Activated naive CD8-positive, alpha-beta T cell (primary cell): ENCODE results near the gene RGMA.
A peak's percentile ranks its signal among the peaks of the same experiment; 100 is the strongest.

Source experiments
- H3K27ac Mint-ChIP-seq: one replicate; pipeline ENCODE4 v1.8.0; 2021; ENCODE audit warnings: mixed read lengths
- H3K27me3 Mint-ChIP-seq: one replicate; pipeline ENCODE4 v1.8.0; 2021; ENCODE audit warnings: mixed read lengths
- H3K36me3 Mint-ChIP-seq: one replicate; pipeline ENCODE4 v1.8.0; 2021; ENCODE audit warnings: mixed read lengths
- H3K4me1 Mint-ChIP-seq: one replicate; pipeline ENCODE4 v1.8.0; 2021; ENCODE audit warnings: low read depth, mixed read lengths
- H3K4me3 Mint-ChIP-seq: one replicate; pipeline ENCODE4 v1.8.0; 2021; ENCODE audit warnings: mild to moderate bottlenecking, mixed read lengths
- H3K9me3 Mint-ChIP-seq: one replicate; pipeline ENCODE4 v1.8.0; 2021; ENCODE audit warnings: low read depth, mixed read lengths

Gene RGMA

GRCh38 chr15:93017526-93017925 is 71.5 kb downstream of the RGMA start:
- Mint-ChIP-seq H3K36me3 (peaks cover 27% of the 10 kb centered on the region), H3K4me3 (no peak overlapping the region), H3K9me3 (no peaks in the 10 kb centered on the region), H3K27me3 (no peaks in the 10 kb centered on the region), H3K27ac (peak overlapping the region; percentile 96), H3K4me1 (peaks cover 56% of the 10 kb centered on the region)

- no peak overlapping the region for H3K4me3 Mint-ChIP-seq
- no peaks in the 10 kb centered on the region for H3K9me3 Mint-ChIP-seq
- peak overlapping the region; percentile 66 for H3K27ac Mint-ChIP-seq
- peaks cover 9% of the 10 kb centered on the region for H3K36me3 Mint-ChIP-seq
- no peaks in the 10 kb centered on the region for H3K27me3 Mint-ChIP-seq
- peaks cover 11% of the 10 kb centered on the region for H3K4me1 Mint-ChIP-seq
These were observed 76.2 kb downstream of the RGMA start for GRCh38 chr15:93012786-93013185.

- no peaks in the 10 kb centered on the region for H3K27me3 Mint-ChIP-seq
- no peak overlapping the region for H3K4me3 Mint-ChIP-seq
- no peaks in the 10 kb centered on the region for H3K4me1 Mint-ChIP-seq
- peak overlapping the region; percentile 94 for H3K27ac Mint-ChIP-seq
- H3K9me3 Mint-ChIP-seq: no peaks in the 10 kb centered on the region
- peaks cover 9% of the 10 kb centered on the region for H3K36me3 Mint-ChIP-seq
These were observed 81.0 kb downstream of the RGMA start for GRCh38 chr15:93007994-93008393.

GRCh38 chr15:93005133-93005532 is 83.9 kb downstream of the RGMA start:
- H3K4me1 Mint-ChIP-seq: peaks cover 4% of the 10 kb centered on the region
- no peaks in the 10 kb centered on the region for H3K9me3 Mint-ChIP-seq
- H3K36me3 Mint-ChIP-seq: peaks cover 17% of the 10 kb centered on the region
- H3K27me3 Mint-ChIP-seq: no peaks in the 10 kb centered on the region
- H3K27ac Mint-ChIP-seq: peak overlapping the region; percentile 74
- no peak overlapping the region for H3K4me3 Mint-ChIP-seq

GRCh38 chr15:93001881-93002280 is 87.1 kb downstream of the RGMA start:
- H3K27ac Mint-ChIP-seq: peak overlapping the region; percentile 81
- H3K27me3 Mint-ChIP-seq: no peaks in the 10 kb centered on the region
- H3K4me3 Mint-ChIP-seq: no peak overlapping the region
- peaks cover 21% of the 10 kb centered on the region for H3K36me3 Mint-ChIP-seq
- H3K9me3 Mint-ChIP-seq: no peaks in the 10 kb centered on the region
- peaks cover 20% of the 10 kb centered on the region for H3K4me1 Mint-ChIP-seq

- Mint-ChIP-seq H3K9me3 (no peaks in the 10 kb centered on the region), H3K27ac (peak overlapping the region; percentile 64)
These were observed 87.9 kb downstream of the RGMA start for GRCh38 chr15:93001156-93001555.

GRCh38 chr15:92997821-92998220 is 91.2 kb downstream of the RGMA start:
- H3K4me1 Mint-ChIP-seq: peaks cover 30% of the 10 kb centered on the region
- peak overlapping the region; percentile 70 for H3K27ac Mint-ChIP-seq

More at GRCh38 chr15:93001156-93001555, 87.9 kb downstream of the RGMA start:
- H3K36me3 Mint-ChIP-seq: peaks cover 21% of the 10 kb centered on the region
- H3K27me3 Mint-ChIP-seq: no peaks in the 10 kb centered on the region
- H3K4me3 Mint-ChIP-seq: no peak overlapping the region
- H3K4me1 Mint-ChIP-seq: peaks cover 20% of the 10 kb centered on the region

GRCh38 chr15:92992720-92993119 is 96.3 kb downstream of the RGMA start:
- no peak overlapping the region for H3K4me3 Mint-ChIP-seq
- H3K27me3 Mint-ChIP-seq: no peaks in the 10 kb centered on the region
- peaks cover 5% of the 10 kb centered on the region for H3K36me3 Mint-ChIP-seq
- H3K4me1 Mint-ChIP-seq: peaks cover 24% of the 10 kb centered on the region
- H3K27ac Mint-ChIP-seq: peak overlapping the region; percentile 31
- no peaks in the 10 kb centered on the region for H3K9me3 Mint-ChIP-seq

More at GRCh38 chr15:92997821-92998220, 91.2 kb downstream of the RGMA start:
- no peaks in the 10 kb centered on the region for H3K9me3 Mint-ChIP-seq
- H3K27me3 Mint-ChIP-seq: no peaks in the 10 kb centered on the region
- peaks cover 15% of the 10 kb centered on the region for H3K36me3 Mint-ChIP-seq
- no peak overlapping the region for H3K4me3 Mint-ChIP-seq

GRCh38 chr15:92990031-92990430 is 99.0 kb downstream of the RGMA start:
- H3K27ac Mint-ChIP-seq: peak overlapping the region; percentile 24
- no peak overlapping the region for H3K4me3 Mint-ChIP-seq
- H3K27me3 Mint-ChIP-seq: no peaks in the 10 kb centered on the region
- H3K9me3 Mint-ChIP-seq: no peaks in the 10 kb centered on the region
- peaks cover 22% of the 10 kb centered on the region for H3K4me1 Mint-ChIP-seq
- H3K36me3 Mint-ChIP-seq: peaks cover 5% of the 10 kb centered on the region

GRCh38 chr15:92989470-92989869 is 99.5 kb downstream of the RGMA start:
- H3K27ac Mint-ChIP-seq: peak overlapping the region; percentile 19

More at GRCh38 chr15:92989470-92989869, 99.5 kb downstream of the RGMA start:
- H3K4me3 Mint-ChIP-seq: no peak overlapping the region
- H3K9me3 Mint-ChIP-seq: no peaks in the 10 kb centered on the region
- no peaks in the 10 kb centered on the region for H3K27me3 Mint-ChIP-seq
- H3K36me3 Mint-ChIP-seq: peaks cover 5% of the 10 kb centered on the region
- peaks cover 18% of the 10 kb centered on the region for H3K4me1 Mint-ChIP-seq
